HepG2 (cell line): Measurements from ENCODE around the gene VPS25. TPM values are rescaled to one million over a fixed set of nuclear protein-coding genes. Genes with fewer than 3 reads are reported as not detected.

Experiments used
- BORCS8-MEF2B ChIP-seq: sonication (generic); formaldehyde crosslinking; IDR thresholded peaks from 2 replicates; pipeline ENCODE4 v1.8.0; 2022; ENCODE audit warnings: mild to moderate bottlenecking, missing genetic modification reagents
- CAMTA2 ChIP-seq: sonication (generic); formaldehyde crosslinking; IDR thresholded peaks from 2 replicates; pipeline ENCODE4 v1.4.0; 2020; ENCODE audit warnings: mild to moderate bottlenecking, missing genetic modification reagents, borderline replicate concordance
- NR1H2 ChIP-seq: sonication (generic); formaldehyde crosslinking; IDR thresholded peaks from 2 replicates; pipeline ENCODE4 v1.8.1; 2022; ENCODE audit warnings: low read depth, missing genetic modification reagents, borderline replicate concordance
- POLR2G ChIP-seq: fragments of 200-400 bp; formaldehyde crosslinking; IDR thresholded peaks from 2 replicates; pipeline ENCODE4 v1.6.1; 2018; ENCODE audit warnings: mild to moderate bottlenecking, low read depth, low read length, moderate library complexity
- SOX13 ChIP-seq, 3 experiments: fragments of 450-650 bp in 1 of 3; sonication (generic) in 1 of 3; formaldehyde crosslinking in 1 of 3; IDR thresholded peaks in 2 of 3; conservative IDR thresholded peaks in 1 of 3; 2 replicates each; pipeline versions ENCODE4 v1.5.0 to v1.6.1; 2016 to 2020; ENCODE audit warnings: antibody characterized with exemption in 1 of 3, mild to moderate bottlenecking in 1 of 3, missing compliant biosample characterization in 1 of 3, missing genetic modification reagents in 1 of 3, moderate library complexity in 1 of 3
- SP2 ChIP-seq: sonication (generic); formaldehyde crosslinking; IDR thresholded peaks from 2 replicates; pipeline ENCODE4 v1.5.1; 2020; ENCODE audit warnings: mild to moderate bottlenecking, missing genetic modification reagents
- SSRP1 ChIP-seq: IDR thresholded peaks from 2 replicates; pipeline ENCODE4 v1.6.1; 2016; ENCODE audit warnings: control low read depth
- STAT5B ChIP-seq: sonication (generic); formaldehyde crosslinking; IDR thresholded peaks from 2 replicates; pipeline ENCODE4 v1.4.0; 2020; ENCODE audit warnings: missing genetic modification reagents
- TARDBP ChIP-seq: sonication (generic); formaldehyde crosslinking; IDR thresholded peaks from 2 replicates; pipeline ENCODE4 v1.8.0; 2022; ENCODE audit warnings: mild to moderate bottlenecking, missing genetic modification reagents
- ZC3H13 ChIP-seq: sonication (generic); formaldehyde crosslinking; IDR thresholded peaks from 2 replicates; pipeline ENCODE4 v1.8.1; 2023; ENCODE audit warnings: mild to moderate bottlenecking, missing genetic modification reagents, moderate library complexity
- ZFAT ChIP-seq: sonication (generic); formaldehyde crosslinking; conservative IDR thresholded peaks from 2 replicates; pipeline ENCODE4 v1.8.1; 2023; ENCODE audit warnings: missing genetic modification reagents, inconsistent platforms
- ZFP36L1 ChIP-seq: sonication (generic); formaldehyde crosslinking; IDR thresholded peaks from 2 replicates; pipeline ENCODE4 v1.8.0; 2022; ENCODE audit warnings: mild to moderate bottlenecking, missing genetic modification reagents, moderate library complexity
- ZFP36L2 ChIP-seq: sonication (generic); formaldehyde crosslinking; IDR thresholded peaks from 2 replicates; pipeline ENCODE4 v1.4.0; 2020; ENCODE audit warnings: missing genetic modification reagents
- ZNF441 ChIP-seq: sonication (generic); formaldehyde crosslinking; IDR thresholded peaks from 2 replicates; pipeline ENCODE4 v1.7.0; 2021; ENCODE audit warnings: missing genetic modification reagents, borderline replicate concordance
- ZNF460 ChIP-seq: sonication (generic); formaldehyde crosslinking; IDR thresholded peaks from 2 replicates; pipeline ENCODE4 v1.5.1; 2020; ENCODE audit warnings: missing genetic modification reagents, mild to moderate bottlenecking, borderline replicate concordance
- ZNF615 ChIP-seq: sonication (generic); formaldehyde crosslinking; IDR thresholded peaks from 2 replicates; pipeline ENCODE4 v1.5.0; 2020; ENCODE audit warnings: mild to moderate bottlenecking, missing genetic modification reagents, borderline replicate concordance
- ZSCAN20 ChIP-seq: sonication (generic); formaldehyde crosslinking; IDR thresholded peaks from 2 replicates; pipeline ENCODE4 v1.4.0; 2020; ENCODE audit warnings: missing genetic modification reagents, mild to moderate bottlenecking, borderline replicate concordance
- ZSCAN30 ChIP-seq: sonication (generic); formaldehyde crosslinking; IDR thresholded peaks from 2 replicates; pipeline ENCODE4 v1.5.0; 2020; ENCODE audit warnings: mild to moderate bottlenecking, missing genetic modification reagents
- polyA plus RNA-seq, 8 experiments: library from polyadenylated mRNA; depleted of rRNA in 3 of 8; stranded (reverse) in 7 of 8; unstranded in 1 of 8; fragments of >200 nt; fragmentation: Illumina TruSeq in 4 of 8; extraction: Trizol in 4 of 8; gene quantifications; 2 replicates each; pipeline versions ENCODE4 v1.2.1 to v1.2.3, GENCODE V29; 2011 to 2016; ENCODE audit warnings: low read depth in 4 of 8, missing spikeins in 1 of 8, mixed read lengths in 1 of 8; ENCODE audit not compliant: insufficient read depth in 1 of 8
- total RNA-seq, 5 experiments: library from RNA; depleted of rRNA; stranded (reverse); fragments of >200 nt; fragmentation: Illumina TruSeq; extraction: Trizol; gene quantifications; 2 replicates each; pipeline ENCODE4 v1.2.3, GENCODE V29; 2016; ENCODE audit warnings: low read depth in 1 of 5
- TF ChIP-seq, protein P1 (sequence below): sonication (generic); formaldehyde crosslinking; IDR thresholded peaks from 2 replicates; pipeline ENCODE4 v1.4.0; 2020; ENCODE audit warnings: missing genetic modification reagents
- TF ChIP-seq, protein P2 (sequence below): sonication (generic); formaldehyde crosslinking; IDR thresholded peaks from 2 replicates; pipeline ENCODE4 v1.4.0; 2020; ENCODE audit warnings: missing genetic modification reagents
- TF ChIP-seq, protein P3 (sequence below): sonication (generic); formaldehyde crosslinking; IDR thresholded peaks from 2 replicates; pipeline ENCODE4 v1.4.0; 2020; ENCODE audit warnings: missing genetic modification reagents, mild to moderate bottlenecking, borderline replicate concordance

VPS25 gene
- total and polyA plus RNA-seq, 2 of the 13 experiments (the other 11 are each of a cell fraction or from before 2014, with no cell fraction given): 161 to 249 TPM

DNA sequence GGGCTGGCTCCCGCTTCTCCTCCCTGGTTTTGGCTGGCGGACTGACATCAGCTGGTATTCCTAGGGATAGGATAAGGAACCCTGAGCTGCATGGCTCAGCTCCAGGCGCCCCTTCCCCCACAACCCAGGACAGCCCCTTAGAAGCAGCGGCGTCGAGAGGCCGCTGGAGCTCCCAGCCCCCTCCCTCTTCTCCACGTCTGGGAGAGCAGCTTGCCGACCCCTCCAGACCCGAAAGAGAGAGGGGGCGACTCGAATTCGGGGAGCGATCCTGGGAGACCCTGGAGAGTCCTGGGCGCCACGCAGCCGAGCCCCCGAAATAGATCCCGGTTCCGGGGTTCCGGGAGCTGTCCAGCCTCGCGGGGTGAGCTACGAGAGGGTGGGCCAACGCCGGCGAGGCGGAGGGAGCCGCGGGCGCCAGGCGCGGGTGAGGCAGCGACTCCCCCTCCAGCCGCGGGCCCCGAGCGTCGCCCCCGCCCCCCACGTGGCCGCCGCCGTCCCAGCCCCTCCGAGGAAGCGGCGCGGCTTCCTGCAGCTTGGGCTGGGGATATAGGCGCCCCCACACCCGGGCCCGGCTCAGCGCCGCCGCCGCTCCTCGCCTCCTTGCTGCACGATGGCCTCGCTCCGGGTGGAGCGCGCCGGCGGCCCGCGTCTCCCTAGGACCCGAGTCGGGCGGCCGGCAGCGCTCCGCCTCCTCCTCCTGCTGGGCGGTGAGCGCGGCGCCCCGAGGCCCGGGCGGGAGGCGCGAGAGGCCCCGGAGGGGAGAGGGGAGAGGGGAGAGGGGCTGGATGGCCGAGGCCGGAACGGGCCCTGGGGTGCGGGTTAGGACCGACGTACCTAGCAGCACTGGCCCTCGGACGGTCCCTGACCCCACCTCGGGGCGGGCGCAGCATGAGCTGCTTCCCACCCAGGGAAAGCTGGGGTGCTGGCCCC lies 12.3 kb upstream of the VPS25 start, which contains the start of gene RAMP2 (continued):
- TF ChIP-seq SOX13 (IDR thresholded peaks at IDR 0.05) (no peak), SOX13 (CRISPR knock-in tag; conservative IDR thresholded peaks at IDR 0.05 in 1 of 2, IDR thresholded peaks at IDR 0.05 in 1 of 2) (no peak), ZFP36L2 (CRISPR knock-in tag) (no peak), ZNF615 (CRISPR knock-in tag) (no peak), NR1H2 (CRISPR knock-in tag) (no peak), ZFAT (CRISPR knock-in tag) (no peak), ZSCAN30 (no peak), ZC3H13 (CRISPR knock-in tag) (no peak), SSRP1 (CRISPR knock-in tag) (no peak), BORCS8-MEF2B (CRISPR knock-in tag) (peak; percentile 57), TARDBP (CRISPR knock-in tag) (peak; percentile 64; the same call in 1 of the 2 replicates), ZNF460 (CRISPR knock-in tag) (no peak), CAMTA2 (no peak), STAT5B (no peak), ZFP36L1 (CRISPR knock-in tag) (peak; percentile 73; the same call in 1 of the 2 replicates), ZNF441 (peak; percentile 76; the same call in 1 of the 2 replicates), SP2 (CRISPR knock-in tag) (0 out of 2 replicates have a peak, but pooled peaks have one; percentile 36), POLR2G (0 out of 2 replicates have a peak, but pooled peaks have one; percentile 24), ZSCAN20 (CRISPR knock-in tag) (no peak)
- TF ChIP-seq, protein P1, sequence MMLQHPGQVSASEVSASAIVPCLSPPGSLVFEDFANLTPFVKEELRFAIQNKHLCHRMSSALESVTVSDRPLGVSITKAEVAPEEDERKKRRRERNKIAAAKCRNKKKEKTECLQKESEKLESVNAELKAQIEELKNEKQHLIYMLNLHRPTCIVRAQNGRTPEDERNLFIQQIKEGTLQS: no peak
- TF ChIP-seq, protein P2, sequence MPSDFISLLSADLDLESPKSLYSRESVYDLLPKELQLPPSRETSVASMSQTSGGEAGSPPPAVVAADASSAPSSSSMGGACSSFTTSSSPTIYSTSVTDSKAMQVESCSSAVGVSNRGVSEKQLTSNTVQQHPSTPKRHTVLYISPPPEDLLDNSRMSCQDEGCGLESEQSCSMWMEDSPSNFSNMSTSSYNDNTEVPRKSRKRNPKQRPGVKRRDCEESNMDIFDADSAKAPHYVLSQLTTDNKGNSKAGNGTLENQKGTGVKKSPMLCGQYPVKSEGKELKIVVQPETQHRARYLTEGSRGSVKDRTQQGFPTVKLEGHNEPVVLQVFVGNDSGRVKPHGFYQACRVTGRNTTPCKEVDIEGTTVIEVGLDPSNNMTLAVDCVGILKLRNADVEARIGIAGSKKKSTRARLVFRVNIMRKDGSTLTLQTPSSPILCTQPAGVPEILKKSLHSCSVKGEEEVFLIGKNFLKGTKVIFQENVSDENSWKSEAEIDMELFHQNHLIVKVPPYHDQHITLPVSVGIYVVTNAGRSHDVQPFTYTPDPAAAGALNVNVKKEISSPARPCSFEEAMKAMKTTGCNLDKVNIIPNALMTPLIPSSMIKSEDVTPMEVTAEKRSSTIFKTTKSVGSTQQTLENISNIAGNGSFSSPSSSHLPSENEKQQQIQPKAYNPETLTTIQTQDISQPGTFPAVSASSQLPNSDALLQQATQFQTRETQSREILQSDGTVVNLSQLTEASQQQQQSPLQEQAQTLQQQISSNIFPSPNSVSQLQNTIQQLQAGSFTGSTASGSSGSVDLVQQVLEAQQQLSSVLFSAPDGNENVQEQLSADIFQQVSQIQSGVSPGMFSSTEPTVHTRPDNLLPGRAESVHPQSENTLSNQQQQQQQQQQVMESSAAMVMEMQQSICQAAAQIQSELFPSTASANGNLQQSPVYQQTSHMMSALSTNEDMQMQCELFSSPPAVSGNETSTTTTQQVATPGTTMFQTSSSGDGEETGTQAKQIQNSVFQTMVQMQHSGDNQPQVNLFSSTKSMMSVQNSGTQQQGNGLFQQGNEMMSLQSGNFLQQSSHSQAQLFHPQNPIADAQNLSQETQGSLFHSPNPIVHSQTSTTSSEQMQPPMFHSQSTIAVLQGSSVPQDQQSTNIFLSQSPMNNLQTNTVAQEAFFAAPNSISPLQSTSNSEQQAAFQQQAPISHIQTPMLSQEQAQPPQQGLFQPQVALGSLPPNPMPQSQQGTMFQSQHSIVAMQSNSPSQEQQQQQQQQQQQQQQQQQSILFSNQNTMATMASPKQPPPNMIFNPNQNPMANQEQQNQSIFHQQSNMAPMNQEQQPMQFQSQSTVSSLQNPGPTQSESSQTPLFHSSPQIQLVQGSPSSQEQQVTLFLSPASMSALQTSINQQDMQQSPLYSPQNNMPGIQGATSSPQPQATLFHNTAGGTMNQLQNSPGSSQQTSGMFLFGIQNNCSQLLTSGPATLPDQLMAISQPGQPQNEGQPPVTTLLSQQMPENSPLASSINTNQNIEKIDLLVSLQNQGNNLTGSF (CRISPR knock-in tag): no peak; the same call in 1 of the 2 replicates
- TF ChIP-seq, protein P3, sequence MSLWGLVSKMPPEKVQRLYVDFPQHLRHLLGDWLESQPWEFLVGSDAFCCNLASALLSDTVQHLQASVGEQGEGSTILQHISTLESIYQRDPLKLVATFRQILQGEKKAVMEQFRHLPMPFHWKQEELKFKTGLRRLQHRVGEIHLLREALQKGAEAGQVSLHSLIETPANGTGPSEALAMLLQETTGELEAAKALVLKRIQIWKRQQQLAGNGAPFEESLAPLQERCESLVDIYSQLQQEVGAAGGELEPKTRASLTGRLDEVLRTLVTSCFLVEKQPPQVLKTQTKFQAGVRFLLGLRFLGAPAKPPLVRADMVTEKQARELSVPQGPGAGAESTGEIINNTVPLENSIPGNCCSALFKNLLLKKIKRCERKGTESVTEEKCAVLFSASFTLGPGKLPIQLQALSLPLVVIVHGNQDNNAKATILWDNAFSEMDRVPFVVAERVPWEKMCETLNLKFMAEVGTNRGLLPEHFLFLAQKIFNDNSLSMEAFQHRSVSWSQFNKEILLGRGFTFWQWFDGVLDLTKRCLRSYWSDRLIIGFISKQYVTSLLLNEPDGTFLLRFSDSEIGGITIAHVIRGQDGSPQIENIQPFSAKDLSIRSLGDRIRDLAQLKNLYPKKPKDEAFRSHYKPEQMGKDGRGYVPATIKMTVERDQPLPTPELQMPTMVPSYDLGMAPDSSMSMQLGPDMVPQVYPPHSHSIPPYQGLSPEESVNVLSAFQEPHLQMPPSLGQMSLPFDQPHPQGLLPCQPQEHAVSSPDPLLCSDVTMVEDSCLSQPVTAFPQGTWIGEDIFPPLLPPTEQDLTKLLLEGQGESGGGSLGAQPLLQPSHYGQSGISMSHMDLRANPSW: no peak
